CD4-positive, alpha-beta T cell treated with Interleukin-2 at 100 ng/mL for 4 hours (primary cell): Measurements from ENCODE around the gene ZIC1.

Experiments
- DNase-seq: peaks from one replicate; pipeline ENCODE4 v3.0.0-alpha.2; 2020; ENCODE audit warnings: low spot score

ZIC1 gene

DNA sequence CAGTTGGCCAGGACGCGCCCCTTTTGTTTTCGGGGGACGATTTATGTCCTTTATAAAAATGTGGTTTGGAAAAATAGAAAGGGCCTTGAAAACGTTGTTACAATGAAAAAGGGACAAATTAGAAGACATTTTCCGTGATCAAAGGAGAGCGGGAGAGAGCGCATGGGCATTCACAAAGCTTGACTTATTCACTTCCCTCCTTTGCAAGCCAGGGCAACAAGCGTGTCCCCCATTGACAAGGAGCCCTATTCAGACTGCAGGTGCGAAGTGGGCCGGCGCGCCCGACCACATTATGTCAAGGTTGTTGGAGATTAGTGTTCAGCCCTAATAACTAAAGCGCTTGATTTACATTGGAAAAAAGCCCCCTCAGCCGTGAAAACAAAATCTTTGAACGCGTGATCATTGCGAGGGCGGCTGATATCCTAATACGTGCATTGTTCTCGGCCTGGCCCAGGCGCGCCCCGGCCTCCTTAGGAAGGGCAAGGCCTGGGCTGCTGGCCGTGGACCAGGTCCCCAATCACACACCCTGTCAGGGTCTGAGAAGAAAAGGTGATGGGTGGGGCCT is 28.7 kb upstream of the ZIC1 start:
- no peak for DNase-seq

DNA sequence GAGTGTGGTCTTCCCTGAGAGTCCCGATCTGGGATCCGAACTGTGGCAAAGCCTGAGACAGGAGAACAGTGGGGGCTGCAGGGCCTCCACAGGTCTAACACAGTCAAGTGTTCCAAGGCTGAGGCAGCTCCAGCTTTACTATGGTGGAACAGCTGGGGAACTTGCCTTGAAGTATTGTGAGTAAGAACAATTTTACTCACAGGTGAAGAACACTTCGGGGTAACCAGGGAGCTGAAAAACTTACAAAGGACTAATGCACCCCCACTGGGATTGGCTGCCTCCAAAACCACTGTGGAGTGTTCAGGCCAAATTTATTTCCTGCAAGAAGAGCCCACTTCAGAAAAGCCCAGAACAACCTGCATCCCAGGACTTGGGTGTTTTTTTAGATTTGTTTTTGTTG is 28.2 kb upstream of the ZIC1 start:
- DNase-seq = no peak

DNA sequence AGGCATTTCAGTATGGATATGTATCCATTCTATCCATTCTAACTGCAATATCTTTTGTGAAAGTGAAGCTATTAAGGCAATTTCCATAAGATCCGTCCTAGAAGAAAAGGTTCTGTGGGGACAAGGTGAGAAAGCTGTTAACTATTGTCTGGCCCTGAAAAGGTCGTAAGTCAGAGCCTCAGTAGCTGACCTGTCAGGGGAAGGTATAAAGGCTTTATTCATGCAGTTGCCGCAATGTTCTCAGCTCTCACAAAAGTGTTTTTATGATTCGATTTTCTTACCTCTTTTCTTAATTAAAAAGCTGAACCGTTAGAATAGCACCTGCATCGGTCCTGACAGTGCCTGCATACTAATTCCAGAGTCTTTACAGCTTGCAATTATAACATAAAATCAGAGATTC is 27.6 kb upstream of the ZIC1 start:
- no peak for DNase-seq

DNA sequence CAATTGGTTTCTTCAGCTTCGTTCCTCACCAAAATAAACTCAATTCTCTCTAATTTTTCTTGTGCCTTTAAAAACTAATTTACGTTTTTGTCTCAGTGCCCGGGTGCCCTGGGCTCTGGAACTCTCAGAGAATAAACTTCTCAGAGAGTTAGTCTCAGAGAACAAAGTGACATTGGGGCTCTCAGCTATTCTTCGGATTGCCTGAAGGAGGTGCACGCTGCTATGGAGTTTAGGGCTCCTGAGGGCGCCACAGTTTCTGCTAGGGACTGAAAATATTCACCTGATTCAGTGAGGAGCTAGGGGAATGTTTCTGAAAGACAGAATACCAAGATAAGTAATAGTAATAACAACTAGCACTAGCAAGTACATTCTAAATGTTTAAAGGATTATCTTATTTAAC is 25.5 kb upstream of the ZIC1 start:
- DNase-seq = no peak

DNA sequence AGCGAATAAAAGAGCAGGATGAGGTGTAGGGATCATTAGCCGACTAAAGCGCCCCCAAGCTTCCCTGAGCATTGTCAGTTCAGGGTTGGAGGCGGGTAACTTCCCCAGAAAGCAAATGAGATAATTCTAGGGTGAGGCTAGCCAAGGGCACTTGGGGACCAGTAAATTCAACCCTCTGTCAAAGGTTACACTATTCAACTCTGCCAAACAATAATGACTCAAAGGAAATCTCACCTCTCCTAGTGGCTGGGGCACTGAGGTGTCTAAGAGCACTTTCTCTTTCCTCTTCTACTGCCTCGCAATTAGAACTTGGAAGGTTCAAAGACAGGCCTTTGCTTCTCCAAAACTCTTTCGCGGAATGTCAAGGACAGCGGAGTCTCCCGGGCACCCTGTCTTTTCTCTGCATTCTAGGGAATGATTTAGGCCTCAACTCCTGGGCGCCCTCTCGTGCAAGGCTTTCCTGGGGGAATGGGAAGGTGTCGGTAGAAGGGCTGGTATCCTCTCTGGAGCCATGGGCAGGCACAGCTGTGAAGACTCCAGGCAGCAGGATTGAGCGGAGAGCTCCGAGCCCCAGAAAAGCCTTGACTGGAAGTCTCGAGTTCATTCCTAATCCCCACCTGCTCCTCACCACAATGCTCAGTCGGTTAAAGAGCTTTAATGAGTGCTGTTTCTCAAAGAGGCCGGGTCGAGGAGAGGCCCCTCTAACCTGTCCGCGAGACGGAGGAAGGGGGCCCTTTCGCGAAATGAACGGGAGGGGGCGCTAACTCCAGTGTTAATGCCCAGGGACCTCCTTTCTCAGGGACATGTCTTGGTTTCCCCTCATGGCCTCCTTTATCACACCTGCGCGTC is 24.7 kb upstream of the ZIC1 start:
- no peak for DNase-seq

DNA sequence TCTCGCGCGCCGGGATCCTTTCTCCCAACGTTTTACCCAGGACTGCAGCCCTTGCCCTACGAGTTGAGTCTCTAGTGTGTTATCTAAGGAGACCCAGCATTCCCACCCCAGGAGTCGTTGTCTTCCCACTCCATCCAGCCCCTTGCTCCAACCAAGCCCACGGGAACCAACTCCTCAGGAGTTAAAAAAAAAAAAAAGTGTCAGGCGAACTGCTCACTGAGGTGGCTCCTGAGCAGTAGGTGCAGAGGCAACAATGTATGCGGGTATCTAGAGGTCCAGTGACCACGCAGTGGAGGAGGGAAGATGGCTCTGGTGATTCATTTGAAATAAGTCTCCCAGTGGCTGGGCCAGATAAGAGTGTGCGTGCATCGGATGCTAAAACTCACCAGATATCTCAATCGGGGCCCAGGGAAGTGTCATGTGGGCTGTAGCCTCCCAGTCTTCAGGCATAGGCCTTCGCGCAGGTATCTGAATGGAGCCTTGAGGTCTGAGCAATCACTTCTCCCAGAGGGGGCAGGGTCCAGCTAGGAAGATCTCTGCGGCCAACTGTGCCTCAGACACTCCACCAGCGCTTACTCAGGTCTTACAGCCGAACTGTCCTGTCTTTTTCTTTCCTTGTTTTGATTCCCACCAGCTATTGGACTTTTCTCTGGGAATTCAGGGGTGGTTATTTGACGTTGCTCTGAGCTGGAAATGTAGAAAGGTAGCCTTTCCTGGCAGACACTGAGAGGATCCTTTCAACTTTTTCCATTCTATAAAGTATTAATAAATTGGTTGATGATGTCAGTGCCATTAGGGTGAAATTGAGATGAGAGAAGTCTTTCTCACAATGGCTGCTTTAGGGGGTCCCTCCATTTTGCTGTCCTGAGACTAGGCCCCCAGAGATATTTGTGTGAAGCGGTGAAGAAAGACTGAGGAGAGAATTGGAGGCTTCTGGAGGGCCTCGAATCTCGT is 23.8 kb upstream of the ZIC1 start:
- no peak for DNase-seq

DNA sequence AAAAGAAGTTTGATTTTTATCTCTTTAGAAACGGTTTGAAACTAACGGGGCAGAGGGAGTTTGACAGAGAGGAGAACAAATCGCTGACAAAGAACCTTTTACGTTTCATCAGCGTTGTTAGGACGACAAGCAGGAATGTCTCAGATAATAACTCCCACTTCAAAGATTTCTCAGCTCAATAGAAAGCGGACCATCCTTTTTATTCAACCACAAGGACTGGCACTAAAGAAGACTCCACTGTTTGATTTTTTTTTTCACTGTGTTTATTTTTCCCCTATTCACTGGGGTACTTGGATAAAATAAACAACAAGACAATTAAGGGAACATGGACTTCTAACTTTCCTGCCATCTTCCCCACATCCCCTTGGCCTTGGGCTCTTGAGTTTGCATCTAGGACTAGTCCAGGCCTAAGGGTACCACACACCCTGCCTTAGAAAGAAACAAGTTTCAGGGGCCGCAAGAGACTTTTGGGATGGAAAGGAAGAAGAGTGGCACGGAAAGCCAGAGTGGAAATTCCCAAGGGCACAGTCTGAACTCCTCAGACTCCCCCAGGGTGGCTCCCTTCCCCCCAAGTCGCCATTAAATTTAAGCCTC is 21.8 kb upstream of the ZIC1 start:
- no peak for DNase-seq

DNA sequence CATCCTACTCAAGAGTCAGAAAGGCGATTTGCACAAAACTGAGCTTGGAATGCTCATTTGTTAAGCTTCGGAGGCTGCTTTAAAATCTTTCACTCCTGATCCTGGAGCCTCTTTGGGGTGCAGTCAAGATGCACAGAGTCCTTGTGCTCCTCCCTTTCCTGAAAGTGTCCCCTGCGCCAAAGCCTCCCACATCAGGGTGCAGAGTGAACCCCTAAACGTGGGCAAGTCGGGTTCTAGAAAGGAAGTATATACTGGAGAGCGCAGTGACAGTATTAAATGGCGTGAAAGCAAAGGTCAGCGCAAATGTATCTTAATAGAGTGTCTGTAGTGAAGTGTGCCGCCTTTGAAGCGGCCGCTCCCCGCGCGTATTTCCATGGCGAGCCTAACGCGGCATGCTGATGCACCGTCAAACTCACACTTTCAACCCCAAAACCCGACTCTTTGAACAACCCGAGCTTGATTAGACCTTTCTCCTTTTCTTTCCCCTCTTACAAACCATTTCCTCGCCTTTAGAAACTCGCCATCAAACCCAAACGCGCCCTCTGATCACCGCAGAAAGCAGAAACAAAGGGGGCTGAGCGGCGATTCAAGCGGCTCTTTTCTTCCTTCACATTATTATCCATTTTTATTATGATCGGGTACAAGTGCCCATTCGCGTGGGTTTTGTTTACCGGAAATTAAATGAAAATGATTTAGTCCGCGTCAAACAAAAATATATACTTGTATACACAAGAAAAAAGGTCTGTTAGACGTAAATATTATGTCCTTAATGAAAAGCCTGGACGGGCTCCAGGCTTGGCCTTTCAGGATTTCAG is 21.1 kb upstream of the ZIC1 start:
- DNase-seq = no peak

DNA sequence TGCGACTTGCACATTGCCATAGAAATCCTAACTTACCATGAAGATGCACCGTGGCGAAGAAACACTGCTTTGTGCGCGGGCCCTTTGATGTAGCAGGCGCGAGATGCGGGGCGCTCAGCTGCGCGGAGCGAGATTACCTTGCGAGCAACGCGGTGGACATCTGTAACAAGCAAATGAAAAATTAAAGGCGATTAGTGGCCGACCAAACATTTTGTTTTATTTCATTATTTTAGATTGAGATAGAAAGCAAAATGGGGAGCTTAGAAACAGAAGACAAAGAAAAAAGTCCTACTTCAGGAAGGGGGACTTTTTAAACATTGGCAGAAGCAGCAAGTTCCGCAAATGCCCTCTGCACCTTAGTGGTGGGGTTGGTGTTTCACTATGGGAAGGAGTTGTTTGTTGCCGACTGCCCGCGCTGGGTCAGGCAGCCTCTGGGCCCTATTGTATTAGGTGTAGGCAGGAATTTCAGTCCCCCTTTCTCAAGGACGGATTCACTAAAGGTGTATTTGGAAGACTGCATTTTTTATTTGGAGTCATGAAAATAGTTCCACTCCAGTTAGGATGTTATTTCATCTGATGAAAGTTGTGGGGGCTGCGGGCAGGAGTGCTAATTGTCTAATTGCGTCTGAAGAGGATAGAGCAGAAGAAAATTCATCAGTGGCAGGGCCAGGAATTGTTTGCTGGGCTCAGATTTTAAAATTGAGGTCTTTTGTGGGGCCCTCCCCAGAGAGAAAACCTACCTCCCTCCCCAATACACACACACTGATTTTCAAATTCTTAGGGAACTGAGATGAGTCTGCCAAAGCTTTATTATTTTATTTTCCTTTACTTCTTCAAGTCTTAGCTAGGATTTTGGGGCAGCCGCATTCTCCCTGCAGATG is 20.2 kb upstream of the ZIC1 start:
- no peak for DNase-seq

DNA sequence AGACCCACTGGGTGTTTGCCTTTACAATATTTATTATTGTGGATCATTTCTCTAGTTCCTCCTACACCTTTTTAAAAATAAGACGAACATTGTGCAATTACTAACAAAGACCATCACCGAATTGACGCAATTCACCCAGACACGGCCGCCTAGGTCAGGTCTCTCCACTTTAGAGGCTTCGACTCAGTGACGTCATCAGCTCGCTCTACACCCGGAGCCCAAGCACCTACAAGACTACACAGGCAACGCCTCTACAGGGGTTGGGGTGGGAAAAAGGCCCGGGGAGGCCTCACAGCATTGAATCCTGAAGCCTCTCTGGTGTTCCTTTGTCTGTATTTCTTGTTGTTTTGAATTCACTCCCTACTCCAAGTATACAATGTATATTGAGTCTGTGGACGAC is 19.4 kb upstream of the ZIC1 start:
- DNase-seq = no peak

DNA sequence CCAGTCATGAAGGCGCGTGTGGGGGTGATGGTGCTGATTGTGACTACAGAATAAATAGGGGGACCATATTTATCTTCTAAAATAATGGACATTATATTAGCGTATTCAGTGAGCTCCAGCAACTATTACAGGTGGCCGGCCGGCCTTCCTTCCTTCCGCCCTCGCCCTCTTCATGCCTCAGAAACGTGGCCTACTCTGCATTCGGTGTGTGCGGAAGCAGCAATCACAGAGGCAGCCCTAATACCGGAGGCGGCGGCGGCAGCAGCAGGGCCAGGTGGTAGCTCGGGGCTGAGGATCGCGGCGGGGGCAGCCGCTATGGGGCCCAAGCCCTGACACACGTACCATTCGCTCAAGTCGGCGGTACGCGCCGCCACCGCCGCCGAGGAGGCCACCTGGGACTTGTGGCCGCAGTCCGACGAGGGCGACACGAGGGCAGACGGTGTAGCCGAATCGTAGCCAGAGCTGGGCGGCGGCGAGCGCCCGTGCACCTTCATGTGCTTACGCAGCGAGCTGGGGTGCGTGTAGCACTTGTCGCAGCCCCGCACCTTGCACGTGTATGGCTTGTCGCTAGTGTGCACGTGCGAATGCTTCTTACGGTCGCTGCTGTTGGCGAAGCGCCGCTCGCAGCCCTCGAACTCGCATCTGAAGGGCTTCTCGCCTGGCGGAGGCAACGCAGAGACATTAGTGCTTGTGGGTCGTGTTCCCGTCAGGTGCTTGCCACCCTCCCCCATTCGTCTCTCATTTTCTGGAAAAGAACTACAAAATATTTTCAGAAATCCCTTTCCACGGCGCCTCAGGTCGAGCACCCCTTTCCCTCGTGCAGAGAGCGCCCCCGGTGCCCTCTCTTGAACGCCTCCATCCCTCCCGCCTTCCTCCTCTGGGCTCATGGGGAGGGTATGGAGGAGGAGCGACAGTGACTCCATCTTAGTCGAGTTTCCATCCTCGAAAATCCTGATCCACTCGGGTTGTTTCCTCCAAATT is 18.3 kb upstream of the ZIC1 start:
- DNase-seq = no peak

DNA sequence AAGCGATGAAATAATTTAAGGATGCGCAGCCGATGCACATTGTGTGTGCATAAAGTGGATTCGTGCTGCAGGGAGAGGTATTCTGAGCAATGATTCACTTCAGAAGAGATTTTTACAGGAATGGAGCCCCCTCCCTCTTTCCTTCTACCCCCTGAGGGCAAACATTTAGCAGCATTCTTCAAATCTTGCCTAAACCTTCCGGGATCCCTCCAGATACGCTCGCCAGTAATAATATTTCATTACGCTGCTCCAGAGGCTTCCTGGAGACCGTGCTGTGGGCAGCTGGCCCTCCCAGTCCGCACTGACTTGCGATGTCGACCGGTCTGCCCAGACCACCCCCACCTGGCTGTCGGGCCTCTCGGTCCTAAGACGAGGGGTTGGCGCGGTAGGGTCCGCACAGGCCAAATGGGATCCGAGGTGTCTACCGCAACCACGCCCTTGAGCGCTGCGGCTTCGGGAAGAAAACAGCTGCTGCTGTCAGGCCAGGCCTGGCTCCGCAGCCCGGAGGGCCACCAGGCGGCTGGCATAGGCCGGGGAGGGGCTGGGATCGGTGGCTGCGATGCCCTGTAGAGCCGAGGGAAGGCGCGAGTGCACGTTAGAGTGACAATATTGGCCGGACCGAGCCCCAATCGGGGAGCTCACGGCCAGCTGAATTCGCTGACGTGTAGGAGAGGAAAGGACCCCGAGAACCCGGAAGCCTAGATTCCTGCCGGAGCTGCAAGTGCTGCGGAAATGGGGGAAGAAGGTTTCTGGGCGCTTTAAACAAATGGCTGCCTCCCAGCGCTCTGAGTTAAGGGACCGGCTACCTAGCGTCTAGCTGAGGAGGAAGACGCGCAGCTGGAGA is 17.2 kb upstream of the ZIC1 start:
- DNase-seq = no peak

DNA sequence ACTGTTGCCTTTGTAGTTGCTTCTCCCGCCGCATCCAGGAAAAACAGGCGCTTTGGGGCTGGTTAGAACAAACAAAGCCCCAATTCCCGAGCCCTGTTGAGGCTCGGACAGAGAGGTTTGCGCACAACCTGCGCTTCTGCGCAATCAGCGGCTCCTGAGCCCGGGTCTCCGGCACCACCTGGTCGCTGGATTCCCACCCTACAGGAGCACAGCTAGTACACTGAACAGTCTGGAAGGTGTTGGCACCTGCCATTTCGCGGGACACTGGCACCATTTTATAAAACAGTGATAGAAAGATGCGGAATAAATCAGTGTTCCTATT is 16.6 kb upstream of the ZIC1 start:
- no peak for DNase-seq

DNA sequence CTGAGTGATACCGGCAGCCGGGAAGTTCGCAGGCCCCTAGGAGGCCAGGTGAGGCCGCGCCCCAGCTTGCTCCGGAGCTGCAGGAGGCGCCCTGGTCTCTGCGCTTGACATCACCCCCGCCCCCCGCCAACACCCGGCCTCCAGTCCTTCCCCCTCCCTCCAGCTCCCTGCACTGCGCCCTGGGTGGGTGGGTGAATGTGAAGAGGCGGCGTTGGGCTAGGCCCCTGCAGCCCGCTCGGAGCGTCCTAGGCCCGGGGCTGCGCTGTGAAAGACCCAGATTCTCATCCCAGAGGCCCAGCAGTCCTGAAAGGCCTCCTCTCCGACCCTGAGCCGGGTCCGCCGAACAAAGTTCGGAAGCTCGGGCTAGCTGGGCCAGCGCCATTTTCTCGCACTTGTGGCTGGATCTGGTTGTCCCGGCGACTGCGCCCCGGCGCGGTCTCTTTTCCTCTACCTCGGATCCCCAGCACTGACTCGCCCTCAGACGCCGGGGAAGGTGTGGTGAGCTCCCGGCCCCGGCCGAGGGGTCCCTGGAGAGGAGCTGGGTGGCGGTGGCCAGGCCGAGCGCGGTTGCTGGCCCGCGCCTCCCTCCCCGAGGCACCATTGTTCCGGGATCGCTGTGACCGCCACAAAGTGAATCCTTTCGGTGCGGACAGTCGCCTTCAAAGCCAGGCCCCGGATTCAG is 15.8 kb upstream of the ZIC1 start:
- DNase-seq = no peak

DNA sequence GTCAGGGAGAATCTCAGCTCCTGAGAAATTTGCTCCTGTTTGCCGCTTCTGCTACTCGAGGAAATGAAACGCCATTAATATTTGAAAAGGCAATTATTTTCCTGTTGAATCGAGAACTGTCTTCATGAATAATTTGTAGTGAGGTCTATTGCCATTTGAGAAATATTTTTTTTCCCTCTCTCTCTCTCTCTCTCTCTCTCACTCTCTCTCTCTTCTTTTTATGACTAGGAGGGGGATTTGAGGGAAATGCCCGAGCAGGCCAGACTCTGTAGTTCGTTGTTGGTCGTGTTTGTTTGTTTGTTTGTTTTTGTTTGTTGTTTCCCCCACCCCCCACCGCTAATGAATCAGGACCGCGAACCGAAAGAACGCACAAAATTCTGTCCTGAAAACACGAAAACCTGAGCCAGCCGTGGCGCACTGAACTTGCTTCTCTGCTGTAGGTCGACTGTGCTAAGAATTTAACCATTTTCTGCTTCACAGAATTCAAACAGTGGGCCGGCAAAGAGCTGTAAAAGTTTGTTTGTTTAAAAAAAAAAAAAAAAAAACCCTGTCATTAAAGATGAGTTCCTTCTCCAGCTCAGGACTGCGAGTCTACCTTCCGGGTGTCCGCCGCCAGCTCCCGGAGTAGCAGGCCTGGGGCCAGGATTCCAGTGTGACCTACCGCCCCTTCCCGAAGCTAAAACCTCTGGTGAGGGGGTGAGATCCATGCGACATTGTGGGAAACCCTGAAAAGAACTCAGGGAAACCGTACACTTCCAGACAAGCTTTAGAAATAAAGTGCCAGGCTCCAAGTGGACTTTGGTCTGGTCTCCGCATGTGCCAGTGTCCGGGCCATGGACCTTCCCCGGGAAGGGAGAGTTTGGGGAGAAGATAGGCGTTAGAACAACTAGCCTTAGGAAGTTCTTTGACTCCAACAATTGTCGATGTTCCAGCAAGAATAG is 15.0 kb upstream of the ZIC1 start:
- no peak for DNase-seq

DNA sequence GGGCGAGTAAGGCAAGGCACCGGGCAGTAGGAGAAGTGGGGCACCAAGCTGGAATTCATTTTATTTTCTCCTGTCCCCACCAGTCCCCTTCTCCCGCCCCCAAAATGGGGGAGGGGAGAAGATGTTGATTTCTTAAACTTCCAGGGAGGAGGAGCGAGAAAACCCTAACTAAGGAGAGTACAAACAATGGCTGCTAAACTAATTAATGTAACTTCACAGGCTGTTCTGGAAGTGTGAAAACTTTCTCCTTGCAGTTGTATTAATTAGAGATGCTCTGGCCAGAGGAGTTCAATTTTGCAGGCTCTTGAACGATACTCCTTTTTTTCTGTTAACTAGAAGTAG is 14.3 kb upstream of the ZIC1 start:
- no peak for DNase-seq
